K562 (cell line): ENCODE measurements around the gene U2AF1L4. TPM values are rescaled to one million over a fixed set of nuclear protein-coding genes. Genes with fewer than 3 reads are reported as not detected.

ENCODE experiments used
- ARID1B ChIP-seq: fragments of 450-650 bp; IDR thresholded peaks from 2 replicates; pipeline ENCODE4 v1.6.1; 2016; ENCODE audit warnings: antibody characterized with exemption, mild to moderate bottlenecking, inconsistent platforms
- BACH1 ChIP-seq: fragments of 200-800 bp; sonication (Bioruptor generic); IDR thresholded peaks from 2 replicates; pipeline ENCODE4 v1.6.1; 2016; ENCODE audit warnings: missing genetic modification characterization, missing compliant biosample characterization
- BDP1 ChIP-seq: IDR thresholded peaks from 3 replicates; pipeline ENCODE4 v1.6.1; 2011; ENCODE audit not compliant: insufficient read length, insufficient read depth
- CCNT2 ChIP-seq: IDR thresholded peaks from 2 replicates; pipeline ENCODE4 v1.6.1; 2011; ENCODE audit warnings: borderline replicate concordance, low read depth, mild to moderate bottlenecking, moderate library complexity, mixed read lengths, low read length; ENCODE audit not compliant: insufficient read length; ENCODE audit errors: extremely low read depth
- CSDE1 ChIP-seq, 2 experiments: fragments of 450-650 bp; IDR thresholded peaks; 2 replicates each; pipeline ENCODE4 v1.6.1; 2016; ENCODE audit warnings: mild to moderate bottlenecking in 1 of 2
- E2F3 ChIP-seq: fragments of 250-450 bp; sonication (Bioruptor Pico); IDR thresholded peaks from 2 replicates; pipeline ENCODE4 v1.4.0; 2020; ENCODE audit warnings: mild to moderate bottlenecking
- EGR1 ChIP-seq: fragments of 450-650 bp; conservative IDR thresholded peaks from 2 replicates; pipeline ENCODE4 v1.6.1; 2017; ENCODE audit warnings: mild to moderate bottlenecking
- EP400 ChIP-seq: fragments of 450-650 bp; IDR thresholded peaks from 2 replicates; pipeline ENCODE4 v1.6.1; 2017; ENCODE audit warnings: antibody characterized with exemption, mild to moderate bottlenecking, moderate library complexity
- FOS ChIP-seq: IDR thresholded peaks from 3 replicates; pipeline ENCODE4 v1.6.1; 2011; ENCODE audit not compliant: insufficient read length; ENCODE audit errors: extremely low read depth
- FOXK1 ChIP-seq: sonication (generic); formaldehyde crosslinking; IDR thresholded peaks from 2 replicates; pipeline ENCODE4 v1.8.0; 2022; ENCODE audit warnings: missing genetic modification reagents, mild to moderate bottlenecking, borderline replicate concordance
- NFRKB ChIP-seq: fragments of 450-650 bp; IDR thresholded peaks from 2 replicates; pipeline ENCODE4 v1.6.1; 2016; ENCODE audit warnings: low read depth
- POLR2A ChIP-seq: fragments of 450-650 bp; conservative IDR thresholded peaks from 2 replicates; pipeline ENCODE4 v1.6.1; 2016
- POLR2H ChIP-seq: IDR thresholded peaks from 2 replicates; pipeline ENCODE4 v1.6.1; 2016; ENCODE audit warnings: missing genetic modification characterization, low read depth, mild to moderate bottlenecking, control low read depth, missing compliant biosample characterization, moderate library complexity
- SETDB1 ChIP-seq: IDR thresholded peaks from one replicate; pipeline ENCODE4 v1.6.1; 2012; ENCODE audit warnings: low read length, control low read depth, inconsistent platforms
- SNIP1 ChIP-seq: fragments of 450-650 bp; IDR thresholded peaks from 2 replicates; pipeline ENCODE4 v1.7.1; 2017; ENCODE audit warnings: low read depth, mild to moderate bottlenecking
- SP1 ChIP-seq: sonication (generic); formaldehyde crosslinking; IDR thresholded peaks from 2 replicates; pipeline ENCODE4 v1.8.1; 2022; ENCODE audit warnings: mild to moderate bottlenecking, missing genetic modification reagents
- SREBF2 ChIP-seq: sonication (generic); formaldehyde crosslinking; IDR thresholded peaks from 2 replicates; pipeline ENCODE4 v1.4.0; 2020; ENCODE audit warnings: mild to moderate bottlenecking, missing genetic modification reagents
- ZNF583 ChIP-seq: fragments of 250-450 bp; sonication (Bioruptor Pico); IDR thresholded peaks from 2 replicates; pipeline ENCODE4 v1.4.0; 2020
- ZNF76 ChIP-seq: fragments of 250-450 bp; sonication (Bioruptor Pico); IDR thresholded peaks from 2 replicates; pipeline ENCODE4 v1.4.0; 2020; ENCODE audit warnings: mild to moderate bottlenecking, moderate library complexity, borderline replicate concordance
- ZNF766 ChIP-seq: fragments of 200-800 bp; sonication (Bioruptor generic); conservative IDR thresholded peaks from 2 replicates; pipeline ENCODE4 v1.6.1; 2016; ENCODE audit warnings: missing genetic modification characterization, missing compliant biosample characterization
- ZNF785 ChIP-seq: fragments of 250-450 bp; sonication (Bioruptor Pico); IDR thresholded peaks from 2 replicates; pipeline ENCODE4 v1.4.0; 2020; ENCODE audit warnings: mild to moderate bottlenecking
- polyA plus RNA-seq, 8 experiments: library from polyadenylated mRNA; depleted of rRNA in 4 of 8; stranded (reverse) in 5 of 8; unstranded in 3 of 8; fragments of >200 nt; fragmentation: Nextera tagmentation in 2 of 8; fragmentation: Illumina TruSeq in 1 of 8; extraction: Ambion mirVana in 2 of 8; extraction: Trizol in 1 of 8; gene quantifications; 2 replicates each; pipeline versions ENCODE4 v1.2.1 to v1.2.3, GENCODE V29; 2011 to 2014; ENCODE audit warnings: inconsistent platforms in 1 of 8, missing spikeins in 1 of 8
- total RNA-seq, 7 experiments: library from RNA; depleted of rRNA in 6 of 7; stranded (reverse); fragments of >200 nt in 6 of 7; fragmentation: Illumina TruSeq in 2 of 7; extraction: Trizol in 2 of 7; gene quantifications; 2 replicates each; pipeline versions ENCODE4 v1.2.1 to v1.2.3, GENCODE V29; 2011 to 2021; ENCODE audit warnings: low replicate concordance in 1 of 7
- TF ChIP-seq, protein P1 (sequence below): fragments of 250-450 bp; sonication (Bioruptor Pico); IDR thresholded peaks from 2 replicates; pipeline ENCODE4 v1.8.0; 2021; ENCODE audit warnings: borderline replicate concordance, mild to moderate bottlenecking, moderate library complexity; ENCODE audit not compliant: poor library complexity, severe bottlenecking
- TF ChIP-seq, protein P2 (sequence below): fragments of 450-650 bp; formaldehyde crosslinking; IDR thresholded peaks from 2 replicates; pipeline ENCODE4 v1.4.0; 2020; ENCODE audit warnings: mild to moderate bottlenecking
- TF ChIP-seq, protein P3 (sequence below): fragments of 450-650 bp; IDR thresholded peaks from 2 replicates; pipeline ENCODE4 v1.6.1; 2014; ENCODE audit warnings: low read depth, mild to moderate bottlenecking, moderate library complexity, borderline replicate concordance
- TF ChIP-seq, protein P4 (sequence below): fragments of 450-650 bp; IDR thresholded peaks from 2 replicates; pipeline ENCODE4 v1.6.1; 2016; ENCODE audit warnings: low read depth, mild to moderate bottlenecking, moderate library complexity

Gene U2AF1L4
- total and polyA plus RNA-seq, 9 of the 15 experiments (the other 6 are each of a cell fraction or from before 2014, with no cell fraction given), result 8.4 to 19.5 (median 12.6) TPM

DNA sequence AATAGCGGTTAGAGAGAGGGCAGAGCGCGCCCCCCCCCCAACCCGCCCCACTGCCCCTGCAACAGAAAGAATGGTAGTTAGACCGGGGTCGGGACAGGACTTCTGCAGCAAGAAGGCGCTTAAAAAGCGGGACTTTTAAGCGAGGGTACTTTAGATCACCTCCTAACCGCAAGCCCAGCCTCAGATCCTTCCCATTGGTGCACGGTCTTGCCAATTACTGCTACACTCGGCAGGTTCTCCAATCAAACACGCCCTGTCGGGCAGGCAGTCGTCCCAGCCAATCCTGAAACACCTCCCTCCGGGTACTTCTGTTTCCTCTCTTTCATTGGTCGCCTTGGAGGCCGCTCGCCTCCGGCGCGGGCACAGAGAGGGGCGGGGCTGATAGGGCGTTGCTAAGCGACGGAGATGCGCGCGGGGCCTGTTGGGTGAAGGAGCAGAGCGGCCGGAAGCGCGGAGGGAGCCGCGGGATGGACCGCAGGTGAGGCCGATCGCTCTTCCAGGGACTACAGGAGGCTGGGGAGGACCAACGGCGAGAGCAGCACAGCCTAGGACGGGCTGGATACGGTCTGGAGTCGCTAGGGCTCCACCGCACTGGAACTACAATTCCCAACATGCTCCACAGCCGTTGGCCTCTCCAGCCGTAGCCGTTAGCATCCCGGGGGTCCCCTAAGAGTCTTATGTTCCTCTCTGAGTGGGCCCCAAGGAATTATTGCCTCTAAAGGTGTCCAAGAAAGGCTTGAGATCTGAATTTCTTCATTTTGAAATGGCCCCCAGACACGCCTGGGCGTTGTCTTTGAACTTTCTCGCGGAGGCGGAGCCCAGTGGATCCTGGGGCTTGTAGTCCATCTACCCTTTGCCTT is 12.8 kb upstream of the U2AF1L4 start, which contains the start of gene PROSER3 (continued):
- TF ChIP-seq, protein P1, sequence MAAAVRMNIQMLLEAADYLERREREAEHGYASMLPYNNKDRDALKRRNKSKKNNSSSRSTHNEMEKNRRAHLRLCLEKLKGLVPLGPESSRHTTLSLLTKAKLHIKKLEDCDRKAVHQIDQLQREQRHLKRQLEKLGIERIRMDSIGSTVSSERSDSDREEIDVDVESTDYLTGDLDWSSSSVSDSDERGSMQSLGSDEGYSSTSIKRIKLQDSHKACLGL (CRISPR knock-in tag), result no peak
- peak; percentile 87 for TF ChIP-seq SP1
- TF ChIP-seq E2F3 (CRISPR knock-in tag), result no peak
- TF ChIP-seq CSDE1 (IDR thresholded peaks at IDR 0.05), result peak in 1 of 2 experiments; percentile 97; a peak in 2 of 4 replicates
- peak; percentile 90 for TF ChIP-seq POLR2H (tag)
- peak; percentile 72 for TF ChIP-seq EP400
- peak; percentile 95 for TF ChIP-seq EGR1
- peak; percentile 16; the same call in 1 of the 2 replicates for TF ChIP-seq NFRKB
- 0 out of 2 replicates have a peak, but pooled peaks have one; percentile 56 for TF ChIP-seq ZNF76
- peak; percentile 88 for TF ChIP-seq POLR2A
- TF ChIP-seq BDP1, result no peak
- no peak for TF ChIP-seq CCNT2
- TF ChIP-seq, protein P2, sequence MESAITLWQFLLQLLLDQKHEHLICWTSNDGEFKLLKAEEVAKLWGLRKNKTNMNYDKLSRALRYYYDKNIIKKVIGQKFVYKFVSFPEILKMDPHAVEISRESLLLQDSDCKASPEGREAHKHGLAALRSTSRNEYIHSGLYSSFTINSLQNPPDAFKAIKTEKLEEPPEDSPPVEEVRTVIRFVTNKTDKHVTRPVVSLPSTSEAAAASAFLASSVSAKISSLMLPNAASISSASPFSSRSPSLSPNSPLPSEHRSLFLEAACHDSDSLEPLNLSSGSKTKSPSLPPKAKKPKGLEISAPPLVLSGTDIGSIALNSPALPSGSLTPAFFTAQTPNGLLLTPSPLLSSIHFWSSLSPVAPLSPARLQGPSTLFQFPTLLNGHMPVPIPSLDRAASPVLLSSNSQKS (CRISPR knock-in tag), result no peak
- TF ChIP-seq ARID1B, result no peak
- no peak for TF ChIP-seq SNIP1
- TF ChIP-seq, protein P3, sequence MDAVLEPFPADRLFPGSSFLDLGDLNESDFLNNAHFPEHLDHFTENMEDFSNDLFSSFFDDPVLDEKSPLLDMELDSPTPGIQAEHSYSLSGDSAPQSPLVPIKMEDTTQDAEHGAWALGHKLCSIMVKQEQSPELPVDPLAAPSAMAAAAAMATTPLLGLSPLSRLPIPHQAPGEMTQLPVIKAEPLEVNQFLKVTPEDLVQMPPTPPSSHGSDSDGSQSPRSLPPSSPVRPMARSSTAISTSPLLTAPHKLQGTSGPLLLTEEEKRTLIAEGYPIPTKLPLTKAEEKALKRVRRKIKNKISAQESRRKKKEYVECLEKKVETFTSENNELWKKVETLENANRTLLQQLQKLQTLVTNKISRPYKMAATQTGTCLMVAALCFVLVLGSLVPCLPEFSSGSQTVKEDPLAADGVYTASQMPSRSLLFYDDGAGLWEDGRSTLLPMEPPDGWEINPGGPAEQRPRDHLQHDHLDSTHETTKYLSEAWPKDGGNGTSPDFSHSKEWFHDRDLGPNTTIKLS, result peak; percentile 85; the same call in 1 of the 2 replicates
- TF ChIP-seq FOXK1 (CRISPR knock-in tag), result no peak
- TF ChIP-seq FOS, result peak; percentile 100
- TF ChIP-seq BACH1 (tag), result peak; percentile 54; the same call in 1 of the 2 replicates
- TF ChIP-seq SETDB1, result no peak
- no peak for TF ChIP-seq SREBF2 (CRISPR knock-in tag)
- peak; percentile 87 for TF ChIP-seq ZNF766 (CRISPR knock-in tag)
- TF ChIP-seq, protein P4, sequence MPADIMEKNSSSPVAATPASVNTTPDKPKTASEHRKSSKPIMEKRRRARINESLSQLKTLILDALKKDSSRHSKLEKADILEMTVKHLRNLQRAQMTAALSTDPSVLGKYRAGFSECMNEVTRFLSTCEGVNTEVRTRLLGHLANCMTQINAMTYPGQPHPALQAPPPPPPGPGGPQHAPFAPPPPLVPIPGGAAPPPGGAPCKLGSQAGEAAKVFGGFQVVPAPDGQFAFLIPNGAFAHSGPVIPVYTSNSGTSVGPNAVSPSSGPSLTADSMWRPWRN, result peak; percentile 23; the same call in 1 of the 2 replicates
- no peak for TF ChIP-seq ZNF785 (CRISPR knock-in tag)
- 0 out of 2 replicates have a peak, but pooled peaks have one; percentile 21 for TF ChIP-seq ZNF583 (CRISPR knock-in tag)
